ENCODE data around the gene ICE2. TPM values are rescaled to one million over a fixed set of nuclear protein-coding genes. Genes with fewer than 3 reads are reported as not detected.

Gene ICE2
- polyA plus RNA-seq, 4 donors, result 79.7 to 98.0 (median 91.8) TPM

- no peak for DNase-seq (ENCODE audit: low read depth in 4 of 4, low spot score in 3 of 4)
Measured at GRCh38 chr15:60391722-60392315, 87.1 kb downstream of the ICE2 start.

GRCh38 chr15:60390871-60391501 is 88.0 kb downstream of the ICE2 start:
- no peak for DNase-seq (ENCODE audit: low read depth in 4 of 4, low spot score in 3 of 4)

- no peak for DNase-seq (ENCODE audit: low read depth in 4 of 4, low spot score in 3 of 4)
Measured at GRCh38 chr15:60390231-60390630, 88.7 kb downstream of the ICE2 start.

- no peak for DNase-seq (ENCODE audit: low read depth in 4 of 4, low spot score in 3 of 4)
Measured at GRCh38 chr15:60389261-60390077, 89.5 kb downstream of the ICE2 start.

GRCh38 chr15:60387321-60387720 is 91.6 kb downstream of the ICE2 start:
- no peak for DNase-seq (ENCODE audit: low read depth in 4 of 4, low spot score in 3 of 4)

GRCh38 chr15:60386615-60387014 is 92.3 kb downstream of the ICE2 start:
- no peak for DNase-seq (ENCODE audit: low read depth in 4 of 4, low spot score in 3 of 4)

GRCh38 chr15:60385620-60386552 is 93.1 kb downstream of the ICE2 start:
- DNase-seq (ENCODE audit: low read depth in 4 of 4, low spot score in 3 of 4), result no peak

- no peak for DNase-seq (ENCODE audit: low read depth in 4 of 4, low spot score in 3 of 4)
Measured at GRCh38 chr15:60384526-60385126, 94.3 kb downstream of the ICE2 start.

- no peak for DNase-seq (ENCODE audit: low read depth in 4 of 4, low spot score in 3 of 4)
Measured at GRCh38 chr15:60384053-60384452, 94.9 kb downstream of the ICE2 start.

GRCh38 chr15:60382773-60383674 is 95.9 kb downstream of the ICE2 start:
- DNase-seq (ENCODE audit: low read depth in 4 of 4, low spot score in 3 of 4), result no peak

GRCh38 chr15:60381148-60381788 is 97.7 kb downstream of the ICE2 start:
- no peak for DNase-seq (ENCODE audit: low read depth in 4 of 4, low spot score in 3 of 4)

GRCh38 chr15:60379525-60380274 is 99.2 kb downstream of the ICE2 start:
- DNase-seq (ENCODE audit: low read depth in 4 of 4, low spot score in 3 of 4), result no peak

GRCh38 chr15:60379185-60379524 is 99.8 kb downstream of the ICE2 start:
- no peak for DNase-seq (ENCODE audit: low read depth in 4 of 4, low spot score in 3 of 4)

GRCh38 chr15:60376677-60377095 is 102.3 kb downstream of the ICE2 start:
- no peak for DNase-seq (ENCODE audit: low read depth in 4 of 4, low spot score in 3 of 4)

GRCh38 chr15:60375306-60375705 is 103.6 kb downstream of the ICE2 start:
- DNase-seq (ENCODE audit: low read depth in 4 of 4, low spot score in 3 of 4), result no peak

GRCh38 chr15:60374628-60375081 is 104.3 kb downstream of the ICE2 start:
- DNase-seq (ENCODE audit: low read depth in 4 of 4, low spot score in 3 of 4), result no peak

GRCh38 chr15:60374209-60374608 is 104.7 kb downstream of the ICE2 start:
- DNase-seq (ENCODE audit: low read depth in 4 of 4, low spot score in 3 of 4), result no peak

GRCh38 chr15:60373745-60374144 is 105.2 kb downstream of the ICE2 start:
- DNase-seq (ENCODE audit: low read depth in 4 of 4, low spot score in 3 of 4), result no peak

All from right renal pelvis (tissue), 4 donors.